ENCODE data around the gene GALNT18.

DNA sequence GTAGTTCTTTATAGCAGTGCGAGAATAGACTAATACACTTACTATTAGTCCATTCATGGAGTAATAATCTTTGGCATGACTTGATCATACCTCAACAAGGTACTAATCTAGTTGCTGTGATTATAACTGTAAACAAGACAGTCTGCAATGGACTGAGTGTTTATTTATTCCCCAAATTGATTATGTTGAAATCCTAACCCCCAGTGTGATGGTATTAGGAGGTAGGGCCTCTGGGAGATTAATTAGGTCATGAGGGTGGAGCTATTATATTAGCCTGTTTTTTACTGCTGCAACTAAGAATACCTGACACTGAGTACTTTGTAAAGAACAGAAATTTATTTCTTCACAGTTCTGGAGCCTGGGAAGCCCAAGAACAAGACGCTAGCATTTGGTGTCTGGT is 237.8 kb downstream of the GALNT18 start:
- TF ChIP-seq POLR2A (IDR thresholded peaks at IDR 0.05) (no peak), POLR2AphosphoS5 (IDR thresholded peaks at IDR 0.05; ENCODE audit: insufficient read depth in 1 of 2, low read depth in 1 of 2) (no peak)
